ENCODE measurements around the gene JPH3. TPM values are rescaled to one million over a fixed set of nuclear protein-coding genes. Genes with fewer than 3 reads are reported as not detected.

JPH3 gene
- polyA plus RNA-seq, 1 experiment: 0.02 TPM

DNA sequence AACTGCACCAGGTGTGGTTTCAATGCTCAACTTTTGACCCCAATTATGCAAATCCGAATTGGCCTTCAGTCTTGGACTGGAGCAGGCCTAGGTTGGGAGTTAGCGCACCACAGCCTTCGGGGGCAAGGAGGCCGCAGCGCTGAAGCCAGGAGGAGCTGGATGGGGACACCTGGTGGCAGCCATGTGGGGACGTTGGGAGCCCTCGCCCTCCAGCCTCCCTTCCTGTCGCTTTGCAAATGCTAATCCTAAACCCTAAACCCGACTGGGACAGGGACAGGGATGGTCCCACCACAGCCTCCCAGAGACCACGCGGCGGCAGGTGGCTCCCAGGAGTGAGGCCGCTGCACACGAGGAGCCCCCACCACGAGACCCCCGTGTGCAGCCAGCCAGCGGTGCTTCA is 104.8 kb downstream of the JPH3 start:
- Histone ChIP-seq H3K27me3 (ENCODE audit: control insufficient read depth, insufficient read depth, low read length) (no peaks in the 10 kb centered on the region), H3K9me3 (ENCODE audit: control insufficient read depth, insufficient read depth, low read length) (no peaks in the 10 kb centered on the region; the same call in 1 of the 2 replicates), H3K27ac (ENCODE audit: low read depth, low read length) (no peak overlapping the region), H3K4me3 (ENCODE audit: low read depth, low read length) (no peak overlapping the region)
- ChIA-PET CTCF (interaction anchor here (1.4 kb wide), 1 partner anchor 71 kb away, joined by 5 read pairs; no protein-coding TSS in a partner anchor), POLR2A (no interaction called here)
- TF ChIP-seq, protein P1, sequence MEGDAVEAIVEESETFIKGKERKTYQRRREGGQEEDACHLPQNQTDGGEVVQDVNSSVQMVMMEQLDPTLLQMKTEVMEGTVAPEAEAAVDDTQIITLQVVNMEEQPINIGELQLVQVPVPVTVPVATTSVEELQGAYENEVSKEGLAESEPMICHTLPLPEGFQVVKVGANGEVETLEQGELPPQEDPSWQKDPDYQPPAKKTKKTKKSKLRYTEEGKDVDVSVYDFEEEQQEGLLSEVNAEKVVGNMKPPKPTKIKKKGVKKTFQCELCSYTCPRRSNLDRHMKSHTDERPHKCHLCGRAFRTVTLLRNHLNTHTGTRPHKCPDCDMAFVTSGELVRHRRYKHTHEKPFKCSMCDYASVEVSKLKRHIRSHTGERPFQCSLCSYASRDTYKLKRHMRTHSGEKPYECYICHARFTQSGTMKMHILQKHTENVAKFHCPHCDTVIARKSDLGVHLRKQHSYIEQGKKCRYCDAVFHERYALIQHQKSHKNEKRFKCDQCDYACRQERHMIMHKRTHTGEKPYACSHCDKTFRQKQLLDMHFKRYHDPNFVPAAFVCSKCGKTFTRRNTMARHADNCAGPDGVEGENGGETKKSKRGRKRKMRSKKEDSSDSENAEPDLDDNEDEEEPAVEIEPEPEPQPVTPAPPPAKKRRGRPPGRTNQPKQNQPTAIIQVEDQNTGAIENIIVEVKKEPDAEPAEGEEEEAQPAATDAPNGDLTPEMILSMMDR (IDR thresholded peaks at IDR 0.05; ENCODE audit: low read depth, low read length): no peak
- no peak for DNase-seq (ENCODE audit: low read depth, low spot score)

GRCh38 chr16:87707714-87708580 is 105.6 kb downstream of the JPH3 start:
- Histone ChIP-seq H3K27me3 (ENCODE audit: control insufficient read depth, insufficient read depth, low read length) (no peaks in the 10 kb centered on the region), H3K9me3 (ENCODE audit: control insufficient read depth, insufficient read depth, low read length) (no peaks in the 10 kb centered on the region; the same call in 1 of the 2 replicates), H3K4me3 (ENCODE audit: low read depth, low read length) (no peak overlapping the region), H3K27ac (ENCODE audit: low read depth, low read length) (no peak overlapping the region)
- ChIA-PET POLR2A (interaction anchor here (0.6 kb wide), 1 partner anchor 242 kb away, joined by 3 read pairs; no protein-coding TSS in a partner anchor), CTCF (no interaction called here)
- TF ChIP-seq, protein P1 (IDR thresholded peaks at IDR 0.05; ENCODE audit: low read depth, low read length): no peak
- DNase-seq (ENCODE audit: low read depth, low spot score): no peak

DNA sequence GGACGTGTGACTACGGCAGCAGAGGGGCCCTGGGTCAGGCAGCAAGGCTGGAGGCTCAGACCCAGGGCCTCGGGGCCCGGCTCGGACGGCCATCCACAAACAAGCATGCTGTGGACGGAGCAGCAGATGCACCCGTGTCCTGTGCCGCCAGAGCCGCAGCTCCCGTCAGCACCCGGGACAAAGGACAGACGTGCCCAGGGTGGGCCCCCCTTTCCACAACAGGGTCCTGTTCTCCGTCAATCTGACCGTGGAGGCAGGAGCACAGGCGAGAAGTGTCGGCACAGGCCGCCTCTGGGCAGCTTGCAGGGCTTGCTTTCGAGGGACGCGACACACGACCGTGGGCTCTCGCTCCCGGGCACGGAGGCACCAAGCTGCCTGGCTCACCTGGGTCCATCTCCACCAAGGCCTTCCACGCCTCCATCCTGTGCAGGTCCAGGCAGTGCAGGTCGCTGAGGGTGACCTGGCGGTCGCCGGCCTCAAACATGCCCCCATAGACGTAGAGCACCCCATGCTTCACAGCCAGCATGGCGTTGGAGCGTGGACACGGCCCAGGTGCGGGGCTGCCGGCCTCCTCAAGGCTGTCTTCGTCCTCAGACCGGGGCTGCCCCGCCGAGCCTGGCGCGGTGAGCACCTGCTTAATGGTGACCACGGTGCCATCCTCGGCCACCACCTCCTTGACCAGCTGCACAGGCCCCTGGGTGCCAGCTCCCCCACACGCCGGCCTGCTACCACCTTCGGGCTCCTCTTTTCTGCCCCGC is 106.8 kb downstream of the JPH3 start:
- TF ChIP-seq, protein P1 (IDR thresholded peaks at IDR 0.05; ENCODE audit: low read depth, low read length): no peak
- Histone ChIP-seq H3K27me3 (ENCODE audit: control insufficient read depth, insufficient read depth, low read length) (no peaks in the 10 kb centered on the region), H3K4me3 (ENCODE audit: low read depth, low read length) (no peak overlapping the region), H3K9me3 (ENCODE audit: control insufficient read depth, insufficient read depth, low read length) (no peaks in the 10 kb centered on the region), H3K27ac (ENCODE audit: low read depth, low read length) (no peak overlapping the region)
- ChIA-PET CTCF (no interaction called here), POLR2A (no interaction called here)
- DNase-seq (ENCODE audit: low read depth, low spot score): no peak

DNA sequence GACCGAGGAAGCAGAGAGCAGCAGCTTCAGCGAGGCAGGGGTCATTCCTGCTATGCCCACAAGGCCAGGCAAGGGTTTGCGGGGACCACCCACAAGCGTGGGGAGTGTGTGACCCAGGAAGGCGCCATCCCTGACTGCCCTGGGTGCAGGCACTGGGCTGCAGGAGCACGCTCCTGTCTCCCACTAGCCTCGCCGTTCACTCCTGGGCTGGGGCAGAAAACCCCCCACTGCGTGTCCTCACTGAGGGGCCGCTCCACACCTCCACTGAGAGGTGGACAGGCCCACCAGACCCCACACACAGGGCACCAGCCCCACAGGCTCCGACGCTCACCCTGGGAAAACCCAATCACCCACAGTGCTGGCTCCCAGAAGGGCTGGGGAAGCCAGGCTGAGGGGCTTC is 107.4 kb downstream of the JPH3 start:
- TF ChIP-seq, protein P1 (IDR thresholded peaks at IDR 0.05; ENCODE audit: low read depth, low read length): no peak
- Histone ChIP-seq H3K27me3 (ENCODE audit: control insufficient read depth, insufficient read depth, low read length) (no peaks in the 10 kb centered on the region), H3K9me3 (ENCODE audit: control insufficient read depth, insufficient read depth, low read length) (no peaks in the 10 kb centered on the region), H3K4me3 (ENCODE audit: low read depth, low read length) (no peak overlapping the region), H3K27ac (ENCODE audit: low read depth, low read length) (no peak overlapping the region)
- DNase-seq (ENCODE audit: low read depth, low spot score): no peak
- POLR2A ChIA-PET: no interaction called here
- CTCF ChIA-PET: no interaction called here

DNA sequence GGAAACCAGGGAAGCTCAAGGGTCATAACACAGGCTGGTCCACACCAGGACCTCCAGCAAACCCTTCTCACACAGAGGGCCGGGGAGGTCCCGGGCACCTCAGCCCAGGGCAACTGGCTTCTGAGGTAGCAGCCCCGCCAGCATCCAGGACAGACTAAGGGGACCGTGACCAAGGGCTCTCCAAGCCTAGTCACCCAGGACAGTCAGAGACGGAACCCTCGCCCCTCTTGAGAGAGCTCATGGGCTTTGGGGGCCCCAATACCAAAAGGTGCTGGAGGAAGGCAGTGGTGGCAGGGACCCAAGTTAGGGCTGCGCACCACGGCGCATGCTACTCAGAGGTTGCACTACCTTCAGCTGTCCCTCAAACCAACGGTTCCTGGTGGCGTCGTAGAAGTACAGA is 108.6 kb downstream of the JPH3 start:
- ChIA-PET POLR2A (no interaction called here), CTCF (no interaction called here)
- Histone ChIP-seq H3K4me3 (ENCODE audit: low read depth, low read length) (no peak overlapping the region), H3K27ac (ENCODE audit: low read depth, low read length) (no peak overlapping the region), H3K9me3 (ENCODE audit: control insufficient read depth, insufficient read depth, low read length) (no peaks in the 10 kb centered on the region), H3K27me3 (ENCODE audit: control insufficient read depth, insufficient read depth, low read length) (no peaks in the 10 kb centered on the region)
- TF ChIP-seq, protein P1 (IDR thresholded peaks at IDR 0.05; ENCODE audit: low read depth, low read length): no peak
- DNase-seq (ENCODE audit: low read depth, low spot score): no peak
